ENCODE results near the gene EIF4G3.

GRCh38 chr1:20882837-20883236, 293.9 kb downstream of the EIF4G3 start:
- no peak for TF ChIP-seq POLR2A (IDR thresholded peaks at IDR 0.05)
- no peak for TF ChIP-seq CTCF (IDR thresholded peaks at IDR 0.05)
